OCI-LY1 (cell line): ENCODE results near the gene GP1BB.

ENCODE experiments used
- H2AFZ ChIP-seq: fragments of 200-600 bp; sonication (generic), shearing (Covaris generic); 2 replicates; pipeline ENCODE4 v1.6.0; 2014; ENCODE audit warnings: antibody characterized with exemption, mild to moderate bottlenecking, low read length
- H3F3A ChIP-seq: fragments of 200-600 bp; sonication (generic), shearing (Covaris generic); 2 replicates; pipeline ENCODE4 v1.6.0; 2014; ENCODE audit warnings: mild to moderate bottlenecking, antibody characterized with exemption, low read length, moderate library complexity; ENCODE audit not compliant: insufficient read depth
- H3K27ac ChIP-seq: fragments of 200-600 bp; sonication (generic); 2 replicates; pipeline ENCODE4 v1.5.1; 2014; ENCODE audit warnings: low read length, mixed run types, mild to moderate bottlenecking, low read depth; ENCODE audit not compliant: poor library complexity, severe bottlenecking
- H3K27me3 ChIP-seq: fragments of 200-600 bp; sonication (generic); 2 replicates; pipeline ENCODE4 v1.6.0; 2014; ENCODE audit warnings: antibody characterized with exemption, mild to moderate bottlenecking, low read length, moderate library complexity; ENCODE audit not compliant: insufficient read depth
- H3K36me3 ChIP-seq: fragments of 200-600 bp; sonication (generic); 2 replicates; pipeline ENCODE4 v1.6.1; 2014; ENCODE audit warnings: mild to moderate bottlenecking, antibody characterized with exemption, low read length, moderate library complexity, mixed read lengths; ENCODE audit not compliant: insufficient read depth
- H3K4me1 ChIP-seq: fragments of 200-600 bp; sonication (generic); 2 replicates; pipeline ENCODE4 v1.5.1; 2014; ENCODE audit warnings: mild to moderate bottlenecking, low read length, moderate library complexity; ENCODE audit not compliant: insufficient read depth, severe bottlenecking
- H3K4me2 ChIP-seq: fragments of 200-600 bp; sonication (generic), shearing (Covaris generic); 2 replicates; pipeline ENCODE4 v1.6.1; 2014; ENCODE audit warnings: low read length
- H3K4me3 ChIP-seq: fragments of 200-600 bp; sonication (generic); 2 replicates; pipeline ENCODE4 v1.5.1; 2014; ENCODE audit warnings: low read length, low read depth, mild to moderate bottlenecking, mixed read lengths; ENCODE audit not compliant: poor library complexity, severe bottlenecking
- H3K79me2 ChIP-seq: fragments of 200-600 bp; shearing (Covaris generic); 2 replicates; pipeline ENCODE4 v1.6.1; 2016; ENCODE audit warnings: mixed run types, low read length, mixed read lengths; ENCODE audit not compliant: insufficient read depth
- H3K9ac ChIP-seq: fragments of 200-600 bp; sonication (generic), shearing (Covaris generic); 2 replicates; pipeline ENCODE4 v1.6.1; 2014; ENCODE audit warnings: mild to moderate bottlenecking, low read length, mixed read lengths
- H3K9me2 ChIP-seq: fragments of 200-600 bp; sonication (generic), shearing (Covaris generic); 2 replicates; pipeline ENCODE4 v1.6.1; 2014; ENCODE audit warnings: low read depth, mild to moderate bottlenecking, low read length, mixed read lengths
- H3K9me3 ChIP-seq: fragments of 200-600 bp; shearing (Covaris generic); 2 replicates; pipeline ENCODE4 v1.6.1; 2014; ENCODE audit warnings: low read length, mixed read lengths
- H4K20me1 ChIP-seq: fragments of 200-600 bp; sonication (generic), shearing (Covaris generic); 2 replicates; pipeline ENCODE4 v1.6.0; 2016; ENCODE audit warnings: mild to moderate bottlenecking, low read length; ENCODE audit not compliant: insufficient read depth
- EZH2 ChIP-seq: fragments of 200-600 bp; sonication (generic), shearing (Covaris generic); IDR thresholded peaks from 2 replicates; pipeline ENCODE4 v1.8.0; 2017; ENCODE audit warnings: borderline replicate concordance, mixed run types, mild to moderate bottlenecking, antibody characterized with exemption, low read length, moderate library complexity, mixed read lengths
- TF ChIP-seq, protein P1 (sequence below): fragments of 200-600 bp; sonication (generic), shearing (Covaris generic); IDR thresholded peaks from 2 replicates; pipeline ENCODE4 v1.5.1; 2017; ENCODE audit warnings: mild to moderate bottlenecking, antibody characterized with exemption, low read length, moderate library complexity, mixed read lengths

GP1BB gene

DNA sequence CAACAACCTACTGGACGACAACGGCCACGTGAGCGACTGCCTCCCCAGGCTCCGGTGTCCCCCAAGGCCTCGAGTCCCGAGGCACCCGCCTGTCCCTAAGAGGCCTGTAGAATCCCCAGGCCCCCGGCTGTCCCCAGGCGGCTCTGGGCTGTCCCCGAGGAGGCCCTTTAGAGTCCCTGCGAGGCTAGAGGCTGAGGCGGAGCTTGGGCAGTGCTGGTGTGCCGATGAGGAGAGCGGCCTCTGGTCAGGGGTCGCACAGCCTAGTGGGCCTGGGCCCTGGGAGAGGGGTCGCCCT is 40.9 kb downstream of the GP1BB start:
- Histone ChIP-seq H3K36me3 (no peaks in the 10 kb centered on the region), H3K27me3 (peaks cover 17% of the 10 kb centered on the region), H3K9me2 (no peaks in the 10 kb centered on the region), H2AFZ (no peak overlapping the region), H3K4me2 (no peak overlapping the region), H3K27ac (no peak overlapping the region), H3K4me1 (peaks cover 8% of the 10 kb centered on the region), H4K20me1 (no peaks in the 10 kb centered on the region), H3K9me3 (no peaks in the 10 kb centered on the region), H3K79me2 (no peaks in the 10 kb centered on the region), H3K4me3 (no peak overlapping the region), H3K9ac (no peak overlapping the region), H3F3A (no peaks in the 10 kb centered on the region)
- TF ChIP-seq, protein P1, sequence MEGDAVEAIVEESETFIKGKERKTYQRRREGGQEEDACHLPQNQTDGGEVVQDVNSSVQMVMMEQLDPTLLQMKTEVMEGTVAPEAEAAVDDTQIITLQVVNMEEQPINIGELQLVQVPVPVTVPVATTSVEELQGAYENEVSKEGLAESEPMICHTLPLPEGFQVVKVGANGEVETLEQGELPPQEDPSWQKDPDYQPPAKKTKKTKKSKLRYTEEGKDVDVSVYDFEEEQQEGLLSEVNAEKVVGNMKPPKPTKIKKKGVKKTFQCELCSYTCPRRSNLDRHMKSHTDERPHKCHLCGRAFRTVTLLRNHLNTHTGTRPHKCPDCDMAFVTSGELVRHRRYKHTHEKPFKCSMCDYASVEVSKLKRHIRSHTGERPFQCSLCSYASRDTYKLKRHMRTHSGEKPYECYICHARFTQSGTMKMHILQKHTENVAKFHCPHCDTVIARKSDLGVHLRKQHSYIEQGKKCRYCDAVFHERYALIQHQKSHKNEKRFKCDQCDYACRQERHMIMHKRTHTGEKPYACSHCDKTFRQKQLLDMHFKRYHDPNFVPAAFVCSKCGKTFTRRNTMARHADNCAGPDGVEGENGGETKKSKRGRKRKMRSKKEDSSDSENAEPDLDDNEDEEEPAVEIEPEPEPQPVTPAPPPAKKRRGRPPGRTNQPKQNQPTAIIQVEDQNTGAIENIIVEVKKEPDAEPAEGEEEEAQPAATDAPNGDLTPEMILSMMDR, result no peak
- TF ChIP-seq EZH2, result no peak

DNA sequence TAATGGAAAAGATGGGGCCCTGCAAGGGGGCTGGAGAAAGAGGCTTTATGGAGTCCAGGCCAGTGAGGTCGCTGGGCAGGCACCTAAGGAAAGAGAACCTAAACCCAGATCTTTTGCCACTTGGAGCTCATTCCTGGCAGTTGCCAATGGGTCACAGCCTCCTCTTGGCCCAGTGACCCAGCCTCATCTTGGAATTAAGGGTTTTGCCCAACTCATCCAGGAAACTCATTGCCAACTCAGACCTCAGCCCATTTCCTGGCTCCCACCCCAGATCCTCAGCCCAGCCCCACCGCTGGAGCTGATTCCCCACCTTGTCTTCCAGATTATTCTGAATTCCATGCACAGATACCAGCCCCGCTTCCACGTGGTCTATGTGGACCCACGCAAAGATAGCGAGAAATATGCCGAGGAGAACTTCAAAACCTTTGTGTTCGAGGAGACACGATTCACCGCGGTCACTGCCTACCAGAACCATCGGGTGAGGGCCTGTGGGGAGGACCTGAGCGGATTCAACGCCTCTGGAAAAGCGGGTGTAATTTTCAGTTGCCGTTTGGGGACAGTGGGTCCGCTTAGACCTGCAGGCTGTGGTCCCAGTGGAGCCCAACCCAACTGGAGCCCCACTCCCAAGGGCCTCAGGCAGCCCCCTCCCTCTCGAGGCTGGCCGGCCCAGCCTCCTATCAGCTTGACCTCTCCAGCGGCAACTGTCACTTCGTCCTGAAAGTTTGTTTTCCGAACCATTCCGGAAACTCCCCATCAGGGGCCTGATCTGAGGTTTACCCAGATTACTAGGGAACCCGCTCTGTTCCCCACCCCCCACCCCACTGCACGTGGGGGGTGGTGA is 41.5 kb downstream of the GP1BB start:
- H3K4me2 ChIP-seq, result no peak overlapping the region
- no peaks in the 10 kb centered on the region for H4K20me1 ChIP-seq
- no peak overlapping the region for H2AFZ ChIP-seq
- no peaks in the 10 kb centered on the region for H3K9me2 ChIP-seq
- H3K4me3 ChIP-seq, result no peak overlapping the region
- TF ChIP-seq, protein P1, result no peak
- no peak for TF ChIP-seq EZH2
- H3K27me3 ChIP-seq, result peaks cover 17% of the 10 kb centered on the region
- no peaks in the 10 kb centered on the region for H3K36me3 ChIP-seq
- no peak overlapping the region for H3K27ac ChIP-seq
- no peaks in the 10 kb centered on the region for H3K79me2 ChIP-seq
- H3K4me1 ChIP-seq, result peaks cover 8% of the 10 kb centered on the region
- H3K9me3 ChIP-seq, result no peaks in the 10 kb centered on the region
- H3K9ac ChIP-seq, result no peak overlapping the region
- no peaks in the 10 kb centered on the region for H3F3A ChIP-seq

DNA sequence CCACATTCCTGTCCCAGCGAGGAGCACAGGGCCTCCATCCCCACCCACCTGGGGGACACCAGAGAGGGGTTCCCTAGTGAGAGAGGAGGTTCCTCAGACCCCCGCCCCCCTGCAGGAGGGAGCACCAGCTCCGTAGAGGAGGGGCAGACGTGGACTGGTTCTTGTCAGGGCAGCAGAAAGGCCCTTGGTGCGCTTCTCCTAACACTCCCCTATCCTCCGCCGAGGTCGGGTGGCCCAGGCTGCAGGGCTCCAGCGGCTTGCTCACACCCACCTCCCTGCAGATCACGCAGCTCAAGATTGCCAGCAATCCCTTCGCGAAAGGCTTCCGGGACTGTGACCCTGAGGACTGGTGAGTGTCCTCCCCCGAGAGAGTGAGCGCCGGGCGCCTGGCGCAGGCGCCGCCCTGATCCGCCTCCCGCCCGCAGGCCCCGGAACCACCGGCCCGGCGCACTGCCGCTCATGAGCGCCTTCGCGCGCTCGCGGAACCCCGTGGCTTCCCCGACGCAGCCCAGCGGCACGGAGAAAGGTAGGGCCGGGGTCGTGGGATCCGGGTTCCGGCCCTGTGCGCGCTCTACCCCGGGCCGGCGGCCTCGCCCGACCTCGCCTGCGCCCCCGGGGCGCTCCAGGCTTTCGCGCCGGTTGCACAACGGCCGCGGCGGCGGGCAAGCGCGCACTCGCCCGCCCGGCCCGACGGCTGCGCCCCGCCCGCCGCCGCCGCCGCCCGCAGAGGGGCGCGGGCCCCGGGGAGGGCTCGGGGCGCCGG is 42.3 kb downstream of the GP1BB start:
- peaks cover 17% of the 10 kb centered on the region for H3K27me3 ChIP-seq
- no peak overlapping the region for H2AFZ ChIP-seq
- H3K9ac ChIP-seq, result no peak overlapping the region

More for the DNA sequence above, 42.3 kb downstream of the GP1BB start:
- Histone ChIP-seq H3K4me2 (no peak overlapping the region), H3F3A (no peaks in the 10 kb centered on the region), H3K36me3 (no peaks in the 10 kb centered on the region), H3K4me3 (no peak overlapping the region), H3K9me2 (no peaks in the 10 kb centered on the region), H3K9me3 (no peaks in the 10 kb centered on the region), H3K79me2 (no peaks in the 10 kb centered on the region), H3K27ac (no peak overlapping the region), H3K4me1 (peaks cover 8% of the 10 kb centered on the region), H4K20me1 (no peaks in the 10 kb centered on the region)
- TF ChIP-seq EZH2, result no peak
- TF ChIP-seq, protein P1, result no peak
